ENCODE data around the gene SOX10. TPM values are rescaled to one million over a fixed set of nuclear protein-coding genes. Genes with fewer than 3 reads are reported as not detected.

Gene SOX10
- total RNA-seq, 1 experiment from 2014 or later, result 2.4 TPM

DNA sequence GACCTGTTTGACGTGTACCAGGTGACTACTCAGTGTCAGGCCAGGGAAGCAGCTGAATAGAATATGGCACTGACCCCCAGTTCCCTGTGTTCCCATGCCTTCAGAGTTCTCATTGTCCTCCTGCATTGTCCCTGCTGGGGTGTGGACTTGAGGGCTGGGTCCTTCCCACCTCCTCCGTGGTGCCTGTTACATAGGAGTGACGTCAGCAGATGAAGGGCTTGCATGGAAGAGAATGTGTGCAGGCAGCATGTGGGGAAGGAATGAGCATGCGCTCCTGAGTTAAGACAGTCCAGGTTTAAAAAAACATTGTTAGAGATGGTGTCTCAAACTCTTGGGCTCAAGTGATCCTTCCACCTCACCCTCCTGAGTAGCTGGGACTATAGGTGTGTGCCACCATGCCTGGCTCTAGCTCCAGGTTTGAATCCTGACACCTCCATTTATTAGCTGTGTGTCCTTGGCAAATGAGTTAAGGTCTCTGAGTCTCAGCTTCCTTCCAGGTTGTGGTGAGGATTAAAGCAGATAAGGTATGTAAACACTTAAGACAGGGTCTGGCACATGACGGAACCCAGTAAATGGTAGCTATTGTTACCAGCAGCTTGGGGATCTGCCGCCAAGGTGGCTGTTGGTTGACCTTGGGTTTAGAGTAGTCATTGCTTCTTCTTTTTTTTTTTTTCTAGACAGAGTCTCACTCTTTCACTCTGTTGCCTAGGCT lies 7.5 kb upstream of the SOX10 start:
- no peak overlapping the region for H3K18ac ChIP-seq (ENCODE audit: insufficient read length, low read depth, low read length)
- no peaks in the 10 kb centered on the region for H4K20me1 ChIP-seq (ENCODE audit: control insufficient read depth, insufficient read depth, insufficient read length)
- H2BK20ac ChIP-seq (ENCODE audit: low read depth, low read length, poor library complexity, severe bottlenecking), result no peak overlapping the region
- no peak overlapping the region for H3K9ac ChIP-seq (ENCODE audit: extremely low read depth, insufficient read length, low read length)
- H3K23ac ChIP-seq (ENCODE audit: insufficient read length, low read depth, low read length), result no peak overlapping the region
- H3K4ac ChIP-seq (ENCODE audit: low read depth, low read length), result no peak overlapping the region
- H3K23me2 ChIP-seq (ENCODE audit: insufficient read length, low read depth, low read length, poor library complexity, severe bottlenecking), result no peaks in the 10 kb centered on the region
- Mint-ChIP-seq H3K4me3 (no peak overlapping the region), H3K9me3 (no peaks in the 10 kb centered on the region), H3K27ac (no peak overlapping the region), H3K4me1 (peaks cover 7 to 13% of the 10 kb centered on the region in 2 experiments), H3K27me3 (ENCODE audit: low read depth) (peaks cover 8% of the 10 kb centered on the region), H3K36me3 (ENCODE audit: insufficient read depth in 1 of 3, low read depth in 3 of 3) (no peaks in the 10 kb centered on the region)
- no peak overlapping the region for H2BK5ac ChIP-seq (ENCODE audit: insufficient read length, low read length)
- no peak overlapping the region for H3K27ac ChIP-seq (ENCODE audit: insufficient read length, low read depth, low read length)
- WGBS (ENCODE audit: extremely low coverage, insufficient read length, low lambda C conversion rate), result no CpG with 5 or more reads among the region's 6 CpGs
- H2BK15ac ChIP-seq (ENCODE audit: low read depth, low read length), result no peak overlapping the region
- H4K5ac ChIP-seq (ENCODE audit: insufficient read length, low read depth, low read length), result no peak overlapping the region
- H4K8ac ChIP-seq (replicated peaks; ENCODE audit: insufficient read length, low read depth, low read length), result no peak overlapping the region
- H4K91ac ChIP-seq (ENCODE audit: insufficient read length, low read depth, low read length), result no peak overlapping the region
- DNase-seq, result no peak
- no peaks in the 10 kb centered on the region for H3K27me3 ChIP-seq (ENCODE audit: insufficient read depth, low read length)
- H3K4me1 ChIP-seq (ENCODE audit: insufficient read depth, low read length), result no peaks in the 10 kb centered on the region; the same call in 1 of the 2 replicates
- no peak overlapping the region for H3K56ac ChIP-seq (ENCODE audit: insufficient read length, low read depth, low read length)
- no peak overlapping the region for H3T11ph ChIP-seq (ENCODE audit: low read length)
- H3K4me2 ChIP-seq (ENCODE audit: insufficient read depth, insufficient read length, low read length), result no peak overlapping the region
- H2BK12ac ChIP-seq (ENCODE audit: insufficient read length, low read depth, low read length), result no peak overlapping the region
- no peaks in the 10 kb centered on the region for H3K9me3 ChIP-seq (ENCODE audit: control insufficient read depth, low read depth, low read length)
- no peak overlapping the region for H2BK120ac ChIP-seq (ENCODE audit: low read depth, low read length, poor library complexity, severe bottlenecking)
- no peak overlapping the region for H3K14ac ChIP-seq (ENCODE audit: insufficient read depth, low read length)
- no peak for TF ChIP-seq CTCF (conservative IDR thresholded peaks at IDR 0.05)
- H2AFZ ChIP-seq (ENCODE audit: low read length), result no peak overlapping the region
- no peaks in the 10 kb centered on the region for H3K79me2 ChIP-seq (ENCODE audit: insufficient read depth, low read length)
- no peak overlapping the region for H2AK5ac ChIP-seq (ENCODE audit: insufficient read length, low read length)
- no peaks in the 10 kb centered on the region for H3K79me1 ChIP-seq (ENCODE audit: insufficient read depth, low read depth, low read length, poor library complexity, severe bottlenecking)

All from H9 (cell line).